Right forelimb (tissue), 1 donor: Measurements from ENCODE around the gene ARHGAP40.
"Not testable (repeated sequence)": the region's sequence is repeated elsewhere in the genome, so short reads cannot be mapped to it uniquely, and the experiment has no call there.

Source experiments
- DNase-seq: peaks from one replicate; pipeline ENCODE4 v3.0.0-alpha.2; 2018

ARHGAP40 gene

DNA sequence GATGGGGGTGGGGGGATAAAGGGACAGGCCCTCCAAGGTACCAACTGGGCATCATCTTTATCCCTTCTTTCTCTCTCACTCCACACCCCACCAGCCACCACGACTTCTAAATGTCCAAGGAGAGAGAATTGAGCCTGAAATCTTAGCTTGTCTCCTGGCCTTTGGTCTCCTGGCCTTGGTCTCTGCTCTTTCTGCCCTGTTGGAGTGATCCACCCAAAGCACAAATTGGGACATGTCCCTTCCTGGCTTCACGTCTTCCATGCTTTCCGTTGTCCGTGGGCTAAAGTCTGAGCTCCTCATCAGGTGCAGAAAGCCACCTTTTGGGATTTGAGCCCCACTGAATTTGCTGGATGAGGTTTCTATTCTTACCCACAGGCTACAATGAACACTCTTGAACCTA is 12.3 kb upstream of the ARHGAP40 start:
- no peak for DNase-seq

- DNase-seq: no peak
Measured at GRCh38 chr20:38589967-38590675, 11.5 kb upstream of the ARHGAP40 start.

DNA sequence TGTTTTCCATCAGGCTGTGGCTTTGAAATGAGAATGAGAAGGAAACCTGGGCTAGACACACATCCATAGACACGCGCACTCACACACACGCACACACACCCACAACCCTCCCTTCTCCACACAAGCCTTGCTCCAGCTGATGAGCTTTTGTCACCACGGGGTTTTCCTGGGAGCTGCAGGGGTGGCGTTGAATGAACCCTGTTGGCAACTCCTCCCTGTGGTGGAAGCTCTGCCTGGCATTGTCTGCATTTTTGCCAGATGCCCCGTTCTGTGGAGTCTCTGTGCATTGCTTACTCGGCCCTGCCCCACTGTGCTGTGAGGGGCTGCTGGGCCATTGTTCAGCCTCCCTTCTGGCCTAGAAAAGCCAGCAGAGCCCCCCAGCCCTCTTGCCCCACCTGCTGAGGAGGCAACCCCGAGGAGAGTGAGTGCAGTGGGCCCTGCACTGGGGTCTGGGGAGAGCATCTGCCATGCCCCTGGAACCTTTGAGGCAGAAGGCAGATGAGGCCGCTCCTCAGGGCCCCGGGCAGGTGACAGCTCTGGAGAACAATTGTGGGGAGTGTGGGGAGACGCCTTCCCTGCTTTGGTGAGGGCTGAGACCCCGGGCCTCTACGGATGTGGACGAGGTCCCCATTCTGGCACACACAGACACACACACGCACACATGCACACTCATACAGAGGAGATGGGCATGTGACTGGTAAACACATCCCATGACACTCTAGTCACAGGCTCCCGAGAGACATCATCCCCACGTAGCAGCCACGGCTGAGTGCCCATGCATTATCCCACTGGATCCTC is 10.7 kb upstream of the ARHGAP40 start:
- DNase-seq: no peak

DNA sequence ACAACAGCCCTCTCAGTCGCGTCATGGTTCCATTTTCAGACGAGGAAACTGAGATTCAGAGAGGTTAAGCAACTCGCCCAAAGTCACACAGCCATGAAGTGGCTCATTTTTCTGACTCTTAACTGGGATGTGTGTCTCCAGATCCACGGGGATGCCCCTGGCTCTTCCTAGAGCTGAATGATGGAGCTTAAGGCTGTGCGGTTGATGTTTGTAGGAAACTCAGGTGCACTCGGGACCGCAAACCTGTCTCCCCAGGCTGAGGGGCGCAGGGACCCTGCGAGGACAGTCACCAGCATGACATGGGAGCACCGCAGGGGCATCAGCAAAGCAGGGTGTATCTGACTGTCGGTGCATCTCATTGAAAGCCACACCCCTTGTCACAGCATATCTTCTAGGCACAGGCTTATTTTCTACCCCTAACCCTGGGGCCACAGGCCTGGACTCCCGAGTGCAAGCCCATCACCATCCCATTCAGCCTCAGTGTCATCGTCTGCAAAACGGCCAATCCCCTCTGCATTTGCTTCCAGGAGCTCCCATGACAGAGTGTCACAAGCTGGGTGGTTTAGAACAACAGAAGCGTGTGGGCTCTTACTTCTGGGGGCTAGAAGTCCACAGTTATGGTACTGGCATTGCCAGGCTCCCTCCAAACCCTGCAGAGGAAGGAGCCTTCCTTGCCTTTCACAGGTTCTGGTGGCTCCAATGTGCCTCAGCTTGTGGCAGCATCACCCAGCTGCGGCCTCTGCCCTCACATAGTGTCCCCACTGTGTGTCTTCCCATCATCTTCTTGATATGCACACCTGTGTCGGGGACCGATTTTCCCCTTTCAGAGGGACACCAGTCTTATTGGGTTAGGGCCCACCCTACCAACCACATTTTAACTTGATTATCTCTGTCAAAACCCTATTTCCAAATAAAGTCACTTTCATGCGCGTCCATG is 9.9 kb upstream of the ARHGAP40 start:
- no peak for DNase-seq

GRCh38 chr20:38592411-38592790 is 9.2 kb upstream of the ARHGAP40 start:
- not testable (repeated sequence) for DNase-seq

GRCh38 chr20:38594281-38594680 is 7.3 kb upstream of the ARHGAP40 start:
- not testable (repeated sequence) for DNase-seq

DNA sequence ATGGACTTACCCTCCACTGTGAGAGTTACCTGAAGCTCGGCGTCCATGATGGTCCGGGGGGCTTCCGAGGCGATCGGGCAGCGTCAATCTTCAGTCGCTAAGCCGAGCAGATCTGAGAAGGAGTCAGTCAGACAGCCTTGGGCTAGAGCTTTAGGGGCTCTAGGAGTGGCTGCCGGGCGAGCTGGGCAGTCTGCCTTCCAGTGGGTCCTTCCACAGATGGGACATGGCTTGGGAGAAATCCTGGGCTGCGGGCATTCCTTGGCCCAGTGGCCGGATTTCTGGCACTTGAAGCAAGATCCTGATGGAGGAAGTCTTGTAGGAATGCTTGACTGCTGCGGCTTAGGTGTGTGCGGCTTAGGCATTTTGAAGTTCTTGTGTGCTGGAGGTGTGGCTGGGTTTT is 5.7 kb upstream of the ARHGAP40 start:
- not testable (repeated sequence) for DNase-seq

DNA sequence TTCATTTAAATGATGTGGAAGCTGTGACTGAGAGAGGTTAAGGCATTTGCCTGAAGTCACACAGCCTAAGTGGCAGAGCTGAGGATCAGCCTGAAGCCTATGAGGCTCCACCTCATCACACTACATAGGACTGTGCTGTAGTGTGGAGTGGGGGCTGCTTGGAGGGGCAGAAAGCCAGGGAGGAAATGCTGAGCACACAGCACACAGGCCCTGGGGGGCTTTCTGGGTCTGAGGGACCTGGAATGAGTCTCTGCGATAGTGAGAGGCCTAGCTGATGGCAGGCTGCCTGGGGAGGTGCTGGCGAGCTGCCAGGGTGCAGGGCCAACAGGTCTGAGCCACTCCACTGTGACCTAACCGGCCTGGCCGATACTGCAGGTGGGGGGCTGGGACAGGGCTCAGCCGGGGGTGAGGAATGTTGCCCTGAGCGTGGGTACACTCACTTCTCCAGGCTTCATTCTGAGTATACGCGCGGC is 2.2 kb upstream of the ARHGAP40 start:
- DNase-seq: no peak

GRCh38 chr20:38600057-38600456 is 1.6 kb upstream of the ARHGAP40 start:
- no peak for DNase-seq

DNA sequence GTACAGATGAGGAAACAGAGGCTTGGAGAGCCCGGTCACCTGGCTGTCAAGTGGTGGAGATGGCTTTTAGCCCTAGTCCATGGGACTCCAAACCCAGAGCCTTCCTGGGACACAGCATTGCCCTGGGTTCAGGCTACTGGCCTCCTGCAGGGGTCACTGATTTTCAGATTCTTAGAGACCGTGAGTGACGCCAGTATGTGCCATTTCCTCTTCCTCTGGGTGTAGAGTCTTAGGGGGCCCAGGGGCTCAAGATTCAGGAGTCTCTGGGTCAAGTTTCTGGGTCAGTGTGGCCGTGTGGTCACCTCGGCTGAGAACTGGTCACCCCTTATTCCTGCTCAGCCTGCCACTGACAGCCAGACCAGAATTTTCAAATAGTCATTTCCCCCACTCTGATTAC is 574 bp downstream of the ARHGAP40 start:
- no peak for DNase-seq

DNA sequence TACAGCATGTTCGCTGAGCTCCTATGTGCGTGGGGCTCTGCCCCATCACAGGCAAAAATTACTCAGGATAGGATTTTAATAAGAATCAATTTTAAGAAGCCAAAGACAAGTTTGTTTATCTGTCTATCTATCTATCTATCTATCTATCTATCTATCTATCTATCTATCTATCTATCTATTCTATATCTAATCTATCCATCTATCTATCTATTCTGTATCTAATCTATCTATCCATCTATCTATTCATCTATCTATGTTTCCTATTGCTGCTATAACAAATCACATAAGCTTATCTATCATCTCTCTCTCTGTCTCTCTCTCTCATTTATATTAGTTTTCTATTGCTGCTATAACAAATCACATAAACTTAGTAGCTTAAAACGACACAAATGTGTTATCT is 1.7 kb downstream of the ARHGAP40 start:
- no peak for DNase-seq

DNA sequence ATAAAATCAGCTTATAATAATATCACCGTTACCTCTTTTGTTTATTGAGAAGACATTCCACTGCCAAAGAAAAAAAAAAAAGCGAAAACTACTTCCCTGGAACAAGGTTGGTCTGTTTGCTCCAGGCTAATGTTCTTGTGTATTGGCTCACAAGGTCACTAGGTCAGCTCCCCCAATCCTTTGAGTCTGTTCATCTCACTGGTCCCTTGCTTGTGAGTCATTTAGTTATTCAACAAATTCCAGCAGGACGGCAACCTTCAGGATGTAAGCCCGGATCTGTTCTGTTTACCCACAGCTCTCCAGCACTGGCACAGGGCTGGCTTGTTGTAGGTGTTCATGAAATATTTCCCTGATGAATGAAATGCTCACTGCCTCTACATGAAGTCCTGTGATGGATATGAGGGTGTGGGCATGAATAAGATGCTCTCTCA is 3.3 kb downstream of the ARHGAP40 start:
- DNase-seq: no peak

GRCh38 chr20:38607351-38607750 is 5.7 kb downstream of the ARHGAP40 start:
- DNase-seq: no peak

DNA sequence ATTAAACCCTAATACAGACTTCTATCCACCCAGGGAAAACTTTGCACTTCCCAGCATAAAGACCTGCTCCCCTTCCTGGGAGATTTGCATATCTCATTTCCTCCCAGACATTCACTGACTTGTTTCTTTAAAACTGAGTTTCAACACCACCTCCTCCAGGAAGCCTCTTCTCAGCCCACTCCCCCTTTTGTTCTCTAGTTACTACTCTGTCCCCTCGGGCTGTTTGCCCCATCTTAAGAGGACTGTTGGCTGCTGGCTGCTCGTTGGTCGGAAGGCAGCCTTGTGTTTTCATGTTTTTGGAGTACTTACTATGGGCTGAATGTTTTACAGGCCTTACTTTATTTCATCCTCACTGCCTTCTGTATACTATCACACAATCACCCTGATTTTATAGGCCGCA is 6.6 kb downstream of the ARHGAP40 start:
- DNase-seq: no peak

DNA sequence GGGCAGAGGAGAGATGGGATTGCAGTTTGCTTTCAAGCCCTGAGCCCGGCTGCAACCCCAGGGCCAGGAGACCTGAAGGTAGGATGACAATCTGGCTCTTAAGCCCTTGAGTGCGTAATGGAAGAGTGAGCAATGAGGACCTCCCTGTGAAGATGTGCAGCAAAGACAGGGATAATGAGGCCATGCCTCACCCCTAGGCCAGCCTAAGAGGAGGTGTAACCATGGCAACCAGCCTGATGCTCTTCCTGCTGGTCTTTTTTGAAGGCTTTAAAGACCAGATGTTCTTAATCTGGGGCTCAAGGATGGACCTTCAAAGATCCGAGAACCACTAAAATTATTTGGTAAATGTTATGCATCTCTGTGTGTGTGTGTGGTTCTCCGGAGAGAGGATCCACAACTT is 8.2 kb downstream of the ARHGAP40 start:
- DNase-seq: no peak

DNA sequence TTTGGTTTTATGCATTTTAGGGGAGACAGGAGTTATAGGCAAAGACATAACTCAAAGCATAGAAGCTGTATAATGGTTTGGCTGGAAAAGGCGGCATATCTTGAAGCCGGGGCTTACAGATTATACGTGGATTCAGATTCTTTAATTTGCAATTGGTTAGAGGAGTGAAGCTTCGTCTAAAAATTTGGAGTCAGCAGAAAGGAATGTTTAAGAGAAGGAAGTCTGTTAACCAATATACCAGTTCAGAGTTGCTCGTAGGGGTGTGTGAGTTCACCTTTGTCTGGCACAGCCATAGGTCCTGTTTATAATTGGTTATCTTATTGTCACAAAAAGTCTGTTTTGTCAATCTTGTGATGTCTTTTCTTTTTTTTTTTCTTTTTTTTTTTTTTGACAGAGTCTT is 8.9 kb downstream of the ARHGAP40 start:
- no peak for DNase-seq

GRCh38 chr20:38612751-38613515 is 11.3 kb downstream of the ARHGAP40 start:
- no peak for DNase-seq

GRCh38 chr20:38615283-38615682 is 13.7 kb downstream of the ARHGAP40 start:
- DNase-seq: no peak

GRCh38 chr20:38616457-38616856 is 14.8 kb downstream of the ARHGAP40 start:
- DNase-seq: no peak

- no peak for DNase-seq
Measured at GRCh38 chr20:38617011-38617829, 15.6 kb downstream of the ARHGAP40 start.

GRCh38 chr20:38617830-38618196 is 16.2 kb downstream of the ARHGAP40 start:
- DNase-seq: no peak

DNA sequence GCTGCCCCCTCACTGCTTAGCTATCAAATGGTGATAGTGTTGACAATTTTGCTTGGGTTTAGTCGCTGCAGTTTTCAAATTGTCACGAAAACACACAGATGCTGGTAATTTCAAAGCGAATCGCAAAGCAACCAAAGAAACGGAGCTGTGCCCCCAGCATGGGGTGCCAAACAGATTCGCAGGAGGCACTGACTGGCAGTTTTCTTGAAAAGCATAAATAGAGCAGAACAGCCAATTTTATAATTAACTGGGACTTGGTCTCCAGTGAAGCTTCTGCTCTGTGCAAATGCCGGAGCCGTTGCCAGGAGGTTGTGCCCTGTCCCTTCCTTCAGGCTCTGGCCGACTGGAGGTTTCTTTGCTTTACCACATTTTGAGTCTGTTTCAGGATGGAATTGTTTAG is 18.8 kb downstream of the ARHGAP40 start:
- DNase-seq: no peak
